Fibroblast of lung (primary cell): ENCODE measurements around the gene SLC28A2.

Experiments
- CTCF ChIP-seq, 2 donors: IDR thresholded peaks in 1 of 2; conservative IDR thresholded peaks in 1 of 2; 1 replicate in 1 of 2; 2 replicates in 1 of 2; pipeline ENCODE4 v1.5.1; 2011 to 2012; ENCODE audit warnings: low read length in 2 of 2, control low read depth in 1 of 2, inconsistent platforms in 1 of 2, low read depth in 1 of 2, mild to moderate bottlenecking in 1 of 2
- EZH2 ChIP-seq: IDR thresholded peaks from 2 replicates; pipeline ENCODE4 v1.5.1; 2012; ENCODE audit warnings: low read length, control low read depth, mild to moderate bottlenecking; ENCODE audit errors: missing control alignments

GRCh38 chr15:45319472-45320214, 67.6 kb downstream of the SLC28A2 start:
- no peak for TF ChIP-seq CTCF (conservative IDR thresholded peaks at IDR 0.05 in 1 of 2, IDR thresholded peaks at IDR 0.05 in 1 of 2; ENCODE audit: low read depth in 1 of 2, low read length in 2 of 2)
- no peak for TF ChIP-seq EZH2
